ENCODE results near the gene TMEM129.
"Not testable (repeated sequence)": the region's sequence is repeated elsewhere in the genome, so short reads cannot be mapped to it uniquely, and the experiment has no call there.

Gene TMEM129

GRCh38 chr4:1693131-1693896 is 27.8 kb downstream of the TMEM129 start:
- no peak for DNase-seq (ENCODE audit: low spot score)

GRCh38 chr4:1691737-1692373 is 29.3 kb downstream of the TMEM129 start:
- DNase-seq (ENCODE audit: low spot score) = no peak

GRCh38 chr4:1690698-1691097 is 30.4 kb downstream of the TMEM129 start:
- DNase-seq (ENCODE audit: low spot score) = no peak

- no peak for DNase-seq (ENCODE audit: low spot score)
These were observed 34.6 kb downstream of the TMEM129 start for GRCh38 chr4:1686440-1687036.

DNA sequence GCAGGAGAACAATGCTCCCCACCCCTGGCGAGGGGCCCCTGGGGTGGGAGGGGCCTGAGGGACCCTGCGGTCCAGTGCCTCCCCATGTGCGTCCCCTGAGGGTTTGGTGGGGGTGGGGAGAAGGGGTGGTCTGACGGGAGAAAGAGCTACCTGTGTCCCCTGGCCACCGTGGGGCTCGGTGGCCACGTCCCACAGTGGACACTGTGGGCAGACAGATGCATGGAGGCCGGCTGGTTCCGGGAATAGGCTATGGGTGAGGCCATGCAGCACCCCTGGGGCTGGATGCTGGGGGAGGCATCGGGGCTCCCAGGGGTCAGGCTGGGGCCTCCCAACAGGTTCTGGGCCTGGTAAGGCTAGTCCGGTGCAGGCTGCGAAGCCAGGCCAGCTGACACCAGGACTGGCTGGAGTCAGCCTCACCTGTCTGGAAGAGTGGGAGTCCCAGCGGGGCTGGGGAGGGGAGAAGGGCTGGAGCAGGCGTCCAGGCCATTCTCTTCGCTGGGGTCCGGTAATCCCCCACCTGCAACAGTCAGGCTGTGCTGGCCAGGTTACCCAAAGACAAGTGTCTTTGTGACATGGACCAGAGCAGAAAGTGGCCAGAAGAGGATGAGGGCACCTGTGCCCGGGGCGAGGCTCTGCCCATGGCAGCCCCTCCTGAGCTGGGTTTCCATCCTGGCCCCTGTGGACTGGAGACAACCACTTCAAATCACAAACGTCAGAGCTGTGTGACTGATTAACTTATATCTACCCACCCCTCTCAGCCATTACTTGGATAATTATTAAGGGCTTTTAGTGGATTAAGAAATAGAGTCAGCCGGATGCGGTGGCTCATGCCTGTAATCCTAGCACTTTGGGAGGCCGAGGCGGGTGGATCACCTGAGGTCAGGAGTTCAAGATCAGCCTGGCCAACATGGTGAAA is 35.6 kb downstream of the TMEM129 start:
- no peak for DNase-seq (ENCODE audit: low spot score)

- no peak for DNase-seq (ENCODE audit: low spot score)
These were observed 36.5 kb downstream of the TMEM129 start for GRCh38 chr4:1684506-1685234.

DNA sequence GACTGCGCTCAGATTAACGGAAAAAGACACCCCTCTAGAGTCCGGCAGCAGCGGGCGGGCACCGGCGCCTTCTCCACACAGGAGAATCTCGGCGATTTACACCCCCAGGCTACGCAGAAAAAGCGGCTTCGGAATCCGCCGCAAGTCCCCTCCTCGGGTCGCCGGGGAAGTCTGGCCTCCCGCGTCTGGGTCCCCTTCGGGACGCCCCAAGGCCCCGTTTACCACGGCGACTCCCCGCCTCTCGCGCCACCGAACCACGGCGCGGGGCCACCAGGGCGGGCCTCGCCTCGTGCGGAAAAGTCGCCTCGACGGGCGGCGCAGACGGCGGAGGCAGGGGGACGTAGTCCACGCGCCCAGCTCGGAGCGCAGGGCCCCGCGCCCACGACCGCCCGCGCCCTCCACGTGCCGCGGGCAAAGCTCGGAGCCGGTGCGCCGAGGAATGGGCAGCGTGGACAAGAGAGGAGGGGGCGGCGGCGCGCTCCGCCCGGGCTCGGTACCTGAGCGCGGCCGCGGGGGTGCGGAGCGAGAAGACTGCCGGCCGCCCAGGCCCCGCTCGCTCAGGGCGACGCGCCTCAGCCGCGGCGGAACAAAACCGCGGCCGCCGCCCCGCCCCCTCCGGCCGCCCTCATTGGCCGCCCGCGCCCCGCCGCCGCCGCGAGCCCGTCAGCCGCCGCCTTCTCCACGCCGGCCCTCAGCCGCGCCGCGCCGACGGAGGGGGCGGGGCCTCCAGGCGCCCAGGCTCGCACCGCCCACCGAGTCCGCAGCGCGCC is 37.2 kb downstream of the TMEM129 start, which contains the start of gene FAM53A:
TSS of gene FAM53A (minus strand) at position 578 of the 770 bp plus-strand sequence. CDS start 15,572 bp downstream, outside the sequence.
- peak; percentile 93 for DNase-seq (ENCODE audit: low spot score)

DNA sequence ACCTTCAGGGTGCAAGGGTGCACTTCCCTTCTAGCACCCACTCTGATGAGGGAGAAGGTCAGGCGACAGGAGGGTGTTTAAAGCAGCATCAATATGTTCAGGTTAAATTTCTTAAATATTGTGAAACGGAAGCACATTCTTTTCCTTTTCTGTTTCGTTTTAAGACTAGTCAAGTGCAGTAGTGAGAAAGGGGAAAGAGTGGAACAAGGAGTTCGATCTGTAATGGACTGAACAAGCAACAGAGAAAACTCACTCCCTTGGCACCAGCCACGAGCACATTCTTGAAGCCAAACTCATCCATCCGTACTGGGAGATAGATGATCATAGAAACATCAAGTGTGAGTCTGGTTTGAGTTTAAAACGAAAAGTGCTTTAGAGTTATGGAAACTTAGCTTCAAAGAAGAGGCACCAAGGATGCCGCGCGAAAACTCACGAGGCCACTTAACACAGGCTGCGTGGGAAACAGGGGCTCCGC is 37.8 kb downstream of the TMEM129 start:
- DNase-seq (ENCODE audit: low spot score) = no peak

GRCh38 chr4:1682860-1683259 is 38.3 kb downstream of the TMEM129 start:
- DNase-seq (ENCODE audit: low spot score) = no peak

GRCh38 chr4:1678244-1678643 is 42.9 kb downstream of the TMEM129 start:
- no peak for DNase-seq (ENCODE audit: low spot score)

DNA sequence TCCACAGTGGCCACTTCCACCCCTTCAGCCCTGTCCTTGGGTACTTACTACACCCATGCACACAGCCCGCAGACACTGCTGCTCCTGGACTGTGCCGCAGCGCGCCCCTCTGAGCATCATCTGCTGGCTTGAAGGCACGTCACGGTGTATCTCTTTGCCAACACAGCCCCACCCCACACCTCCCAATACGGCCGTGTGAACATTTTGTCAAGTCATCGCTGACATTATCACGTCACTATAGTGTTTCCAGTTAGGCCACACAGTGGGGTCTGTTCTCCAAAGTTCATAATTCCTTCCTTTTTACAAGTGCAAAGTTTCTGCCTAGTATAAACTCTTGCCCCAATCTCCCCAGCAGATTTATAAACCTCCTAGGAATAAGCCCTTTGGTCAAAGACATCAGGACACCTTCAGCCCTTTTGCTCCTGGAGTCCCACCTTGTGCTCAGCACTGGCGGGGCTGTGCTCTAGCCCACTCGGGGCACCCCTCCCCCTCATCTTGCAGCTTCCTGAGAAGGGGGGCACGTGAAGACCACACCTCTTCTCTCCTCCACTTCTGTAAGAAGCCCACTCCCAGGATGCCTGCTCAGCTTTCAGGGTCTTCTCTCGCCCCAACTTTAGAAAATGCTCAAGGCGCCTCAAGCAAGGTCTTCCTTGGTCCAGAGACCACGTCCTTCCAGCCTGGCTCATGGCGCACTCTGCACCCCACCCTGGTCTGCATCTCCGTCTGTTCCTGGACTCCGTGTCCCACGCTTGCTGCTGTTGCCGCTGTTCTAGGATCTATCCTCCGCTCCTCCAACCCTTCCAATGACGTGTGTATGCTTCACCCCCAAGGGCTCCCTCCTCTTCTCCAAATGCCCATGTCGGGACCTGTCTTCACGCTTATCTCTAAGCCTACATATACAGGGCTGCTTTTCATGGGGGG is 44.3 kb downstream of the TMEM129 start:
- DNase-seq (ENCODE audit: low spot score) = no peak

GRCh38 chr4:1675802-1676137 is 45.4 kb downstream of the TMEM129 start:
- DNase-seq (ENCODE audit: low spot score) = no peak

DNA sequence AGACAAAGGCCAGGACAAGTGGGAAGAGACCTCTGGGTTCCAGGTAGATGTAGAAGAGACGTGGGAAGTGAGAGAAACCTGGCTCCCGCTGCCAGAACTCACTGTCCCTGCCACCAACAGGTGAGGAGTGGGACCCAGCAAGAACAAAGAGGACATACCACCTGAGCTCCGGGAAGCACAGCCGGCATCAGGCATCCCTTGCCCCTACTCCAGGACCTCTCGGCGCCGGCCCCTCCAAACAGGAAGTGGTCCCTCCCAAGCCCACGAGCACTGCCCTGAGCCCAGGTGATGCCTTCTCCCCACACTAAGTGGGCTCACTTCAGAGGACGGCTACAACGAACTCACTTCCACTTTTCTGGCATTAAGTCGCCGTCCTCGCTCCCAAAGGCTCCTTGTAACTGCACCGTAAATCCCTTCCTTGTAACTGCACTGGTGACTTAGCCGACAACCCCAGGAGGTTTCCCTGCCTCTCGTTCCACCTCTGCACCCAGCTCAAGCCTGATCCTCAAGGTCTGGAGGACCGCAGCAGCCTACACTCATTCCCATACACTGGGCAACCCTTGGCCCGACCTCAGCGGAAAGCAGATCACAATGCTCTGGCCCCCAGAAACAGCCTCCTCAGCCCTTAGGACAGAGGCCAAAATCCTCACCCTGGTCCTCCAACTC is 45.9 kb downstream of the TMEM129 start:
- DNase-seq (ENCODE audit: low spot score) = no peak

- no peak for DNase-seq (ENCODE audit: low spot score)
These were observed 46.4 kb downstream of the TMEM129 start for GRCh38 chr4:1674682-1675081.

DNA sequence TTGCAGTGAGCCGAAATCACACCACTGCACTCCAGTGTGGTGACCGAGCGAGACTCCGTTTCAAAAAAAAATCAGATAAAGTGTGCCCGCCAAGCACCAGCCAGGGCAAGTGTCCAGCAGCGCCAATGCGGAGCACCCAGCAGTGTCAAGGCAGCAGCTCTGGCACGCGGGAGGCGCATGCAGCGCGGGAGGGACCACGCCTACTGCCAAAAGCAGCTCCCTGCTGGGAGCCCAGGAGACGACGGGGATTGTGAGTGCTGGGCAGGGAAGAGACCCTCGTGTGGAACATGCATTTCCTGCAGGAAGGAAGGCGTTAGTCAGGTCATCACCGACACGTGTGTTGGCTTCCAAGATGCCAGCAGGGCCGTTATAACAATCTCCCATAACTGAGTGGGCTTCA is 47.5 kb downstream of the TMEM129 start:
- no peak for DNase-seq (ENCODE audit: low spot score)

DNA sequence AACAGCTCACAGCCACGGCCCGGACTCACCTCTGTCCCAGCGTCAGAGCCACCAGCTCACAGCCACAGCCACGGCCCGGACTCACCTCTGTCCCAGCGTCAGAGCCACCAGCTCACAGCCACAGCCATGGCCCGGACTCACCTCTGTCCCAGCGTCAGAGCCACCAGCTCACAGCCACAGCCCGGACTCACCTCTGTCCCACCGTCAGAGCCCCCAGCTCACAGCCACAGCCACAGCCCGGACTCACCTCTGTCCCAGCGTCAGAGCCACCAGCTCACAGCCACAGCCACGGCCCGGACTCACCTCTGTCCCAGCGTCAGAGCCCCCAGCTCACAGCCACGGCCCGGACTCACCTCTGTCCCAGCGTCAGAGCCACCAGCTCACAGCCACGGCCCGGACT is 50.1 kb downstream of the TMEM129 start:
- DNase-seq (ENCODE audit: low spot score) = not testable (repeated sequence)

GRCh38 chr4:1670279-1670678 is 50.8 kb downstream of the TMEM129 start:
- no peak for DNase-seq (ENCODE audit: low spot score)

DNA sequence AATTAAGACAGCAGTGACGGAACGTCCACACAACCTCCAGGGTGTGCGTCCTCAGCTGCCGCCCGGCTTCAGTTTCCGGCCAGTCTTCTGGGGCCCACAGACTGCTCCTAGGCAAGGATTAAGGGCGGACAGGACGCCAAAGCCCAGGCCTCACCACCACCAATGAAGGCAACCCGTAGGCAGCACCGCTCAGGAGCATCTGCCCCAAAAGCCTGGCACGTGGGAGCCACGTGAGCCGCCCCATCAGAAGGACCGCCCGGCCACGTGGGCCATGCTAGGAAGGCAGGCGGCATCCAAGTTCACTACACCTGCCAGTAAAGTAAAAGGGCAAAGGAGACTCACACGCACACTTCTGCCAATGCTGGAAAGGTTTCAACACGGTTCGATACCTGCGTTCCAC is 51.3 kb downstream of the TMEM129 start:
- no peak for DNase-seq (ENCODE audit: low spot score)

DNA sequence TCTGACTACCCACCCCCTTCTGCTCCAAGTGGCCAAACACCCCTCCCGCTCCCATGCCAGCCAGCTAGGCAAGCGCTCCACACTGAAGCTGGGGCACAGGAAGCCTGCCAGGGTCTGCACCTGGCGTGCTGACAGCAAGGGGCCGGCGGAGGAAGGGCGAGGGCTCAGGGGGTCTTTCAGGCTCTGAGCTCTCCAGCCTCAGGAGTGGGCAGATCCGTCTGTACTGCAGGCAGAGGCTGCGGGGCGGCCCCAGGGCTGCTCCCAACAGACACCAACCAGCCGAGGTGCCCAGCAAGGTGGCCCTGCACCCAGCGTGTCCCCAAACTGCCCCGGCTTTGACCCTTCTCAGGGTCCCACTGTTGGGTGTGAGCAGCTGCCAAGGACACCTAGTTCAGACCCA is 51.9 kb downstream of the TMEM129 start:
- no peak for DNase-seq (ENCODE audit: low spot score)
